ENCODE results near the gene UTP18.
"Not testable (repeated sequence)": the region's sequence is repeated elsewhere in the genome, so short reads cannot be mapped to it uniquely, and the experiment has no call there.

GRCh38 chr17:51264466-51264865, 4.1 kb downstream of the UTP18 start:
- TF ChIP-seq EP300, POLR2A (IDR thresholded peaks at IDR 0.05): not testable (repeated sequence)
- TF ChIP-seq, protein P1, sequence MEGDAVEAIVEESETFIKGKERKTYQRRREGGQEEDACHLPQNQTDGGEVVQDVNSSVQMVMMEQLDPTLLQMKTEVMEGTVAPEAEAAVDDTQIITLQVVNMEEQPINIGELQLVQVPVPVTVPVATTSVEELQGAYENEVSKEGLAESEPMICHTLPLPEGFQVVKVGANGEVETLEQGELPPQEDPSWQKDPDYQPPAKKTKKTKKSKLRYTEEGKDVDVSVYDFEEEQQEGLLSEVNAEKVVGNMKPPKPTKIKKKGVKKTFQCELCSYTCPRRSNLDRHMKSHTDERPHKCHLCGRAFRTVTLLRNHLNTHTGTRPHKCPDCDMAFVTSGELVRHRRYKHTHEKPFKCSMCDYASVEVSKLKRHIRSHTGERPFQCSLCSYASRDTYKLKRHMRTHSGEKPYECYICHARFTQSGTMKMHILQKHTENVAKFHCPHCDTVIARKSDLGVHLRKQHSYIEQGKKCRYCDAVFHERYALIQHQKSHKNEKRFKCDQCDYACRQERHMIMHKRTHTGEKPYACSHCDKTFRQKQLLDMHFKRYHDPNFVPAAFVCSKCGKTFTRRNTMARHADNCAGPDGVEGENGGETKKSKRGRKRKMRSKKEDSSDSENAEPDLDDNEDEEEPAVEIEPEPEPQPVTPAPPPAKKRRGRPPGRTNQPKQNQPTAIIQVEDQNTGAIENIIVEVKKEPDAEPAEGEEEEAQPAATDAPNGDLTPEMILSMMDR (IDR thresholded peaks at IDR 0.05) = not testable (repeated sequence)

Data from sigmoid colon (tissue), 4 donors.